GM23338 (cell line): ENCODE measurements around the gene ADGRE3. TPM values are rescaled to one million over a fixed set of nuclear protein-coding genes. Genes with fewer than 3 reads are reported as not detected.

Source experiments
- ATAC-seq: fragments of 200-7000 bp; cut with Tn5 transposase; 3 replicates; pipeline ENCODE4 v1.9.1; 2020
- DNase-seq: peaks from one replicate; pipeline ENCODE4 v3.0.0-alpha.2; 2015; ENCODE audit warnings: low spot score
- H2AFZ ChIP-seq: fragments of 200-600 bp; sonication (generic); 2 replicates; pipeline ENCODE4 v1.8.0; 2016; ENCODE audit warnings: antibody characterized with exemption, mild to moderate bottlenecking, moderate library complexity
- H3F3A ChIP-seq: fragments of 200-600 bp; sonication (generic); replicated peaks from 2 replicates; pipeline ENCODE4 v1.8.0; 2017; ENCODE audit warnings: antibody characterized with exemption, mixed run types, low read depth
- H3K27ac ChIP-seq: fragments of 200-600 bp; sonication (generic); 2 replicates; pipeline ENCODE4 v1.6.1; 2016; ENCODE audit warnings: low read depth
- H3K27me3 ChIP-seq: fragments of 200-600 bp; sonication (generic); 2 replicates; pipeline ENCODE4 v1.8.0; 2016; ENCODE audit warnings: mild to moderate bottlenecking, mixed run types, moderate library complexity; ENCODE audit not compliant: insufficient read depth
- H3K36me3 ChIP-seq: fragments of 200-600 bp; sonication (generic); 2 replicates; pipeline ENCODE4 v1.8.0; 2016; ENCODE audit warnings: mild to moderate bottlenecking; ENCODE audit not compliant: insufficient read depth
- H3K4me1 ChIP-seq: fragments of 200-600 bp; sonication (generic); 2 replicates; pipeline ENCODE4 v1.8.0; 2016; ENCODE audit warnings: mild to moderate bottlenecking, moderate library complexity; ENCODE audit not compliant: insufficient read depth
- H3K4me2 ChIP-seq: fragments of 200-600 bp; sonication (generic); 2 replicates; pipeline ENCODE4 v1.7.1; 2017; ENCODE audit warnings: mixed run types
- H3K4me3 ChIP-seq: fragments of 200-600 bp; sonication (generic); 2 replicates; pipeline ENCODE4 v1.6.1; 2016; ENCODE audit warnings: mixed run types
- H3K79me2 ChIP-seq: fragments of 200-600 bp; sonication (generic); replicated peaks from 2 replicates; pipeline ENCODE4 v1.8.0; 2017; ENCODE audit warnings: mild to moderate bottlenecking; ENCODE audit not compliant: insufficient read depth
- H3K9me2 ChIP-seq: fragments of 200-600 bp; sonication (generic); 2 replicates; pipeline ENCODE4 v1.8.0; 2017; ENCODE audit not compliant: insufficient read depth
- H4K20me1 ChIP-seq: fragments of 200-600 bp; sonication (generic); replicated peaks from 2 replicates; pipeline ENCODE4 v1.8.0; 2017; ENCODE audit warnings: mild to moderate bottlenecking; ENCODE audit not compliant: insufficient read depth
- H3K27ac Mint-ChIP-seq: 2 replicates; pipeline ENCODE4 v1.8.0; 2020; ENCODE audit warnings: inconsistent platforms, mild to moderate bottlenecking, moderate library complexity, mixed read lengths
- H3K27me3 Mint-ChIP-seq: 3 replicates; pipeline ENCODE4 v1.8.0; 2022; ENCODE audit warnings: low read depth, mild to moderate bottlenecking, moderate library complexity, mixed read lengths, inconsistent platforms; ENCODE audit not compliant: insufficient read depth, poor library complexity
- H3K36me3 Mint-ChIP-seq: 3 replicates; pipeline ENCODE4 v1.8.0; 2021; ENCODE audit warnings: low read depth, mild to moderate bottlenecking, inconsistent platforms, moderate library complexity, mixed read lengths
- H3K4me1 Mint-ChIP-seq: 3 replicates; pipeline ENCODE4 v1.8.0; 2020; ENCODE audit warnings: mild to moderate bottlenecking, inconsistent platforms, mixed read lengths
- H3K4me3 Mint-ChIP-seq: 3 replicates; pipeline ENCODE4 v1.8.0; 2021; ENCODE audit warnings: moderate library complexity, mild to moderate bottlenecking, inconsistent platforms, mixed read lengths
- H3K9me3 Mint-ChIP-seq: 3 replicates; pipeline ENCODE4 v1.8.0; 2020; ENCODE audit warnings: moderate library complexity, mild to moderate bottlenecking, inconsistent platforms, mixed read lengths
- CREB1 ChIP-seq: fragments of 250-450 bp; sonication (Bioruptor Pico); IDR thresholded peaks from 2 replicates; pipeline ENCODE4 v1.5.0; 2020; ENCODE audit warnings: low read depth, mild to moderate bottlenecking, moderate library complexity
- EZH2 ChIP-seq: fragments of 200-600 bp; sonication (generic); IDR thresholded peaks from one replicate; pipeline ENCODE4 v1.8.0; 2017; ENCODE audit warnings: antibody characterized with exemption, mild to moderate bottlenecking, low read depth; ENCODE audit not compliant: unreplicated experiment
- EZH2phosphoT487 ChIP-seq: fragments of 200-600 bp; sonication (generic); IDR thresholded peaks from one replicate; pipeline ENCODE4 v1.8.1; 2018; ENCODE audit warnings: antibody characterized with exemption; ENCODE audit not compliant: unreplicated experiment
- JUNB ChIP-seq: IDR thresholded peaks from one replicate; pipeline ENCODE4 v1.6.1; 2016; ENCODE audit warnings: antibody characterized with exemption; ENCODE audit not compliant: unreplicated experiment
- NANOG ChIP-seq: IDR thresholded peaks from 2 replicates; pipeline ENCODE4 v1.6.1; 2016; ENCODE audit warnings: antibody characterized with exemption, borderline replicate concordance
- POLR2AphosphoS5 ChIP-seq: IDR thresholded peaks from 2 replicates; pipeline ENCODE4 v1.6.1; 2016; ENCODE audit warnings: antibody characterized with exemption, low read depth
- STAT1 ChIP-seq: IDR thresholded peaks from one replicate; pipeline ENCODE4 v1.6.1; 2016; ENCODE audit warnings: antibody characterized with exemption; ENCODE audit not compliant: unreplicated experiment
- ZNF114 ChIP-seq: fragments of 250-450 bp; sonication (Bioruptor Pico); IDR thresholded peaks from 2 replicates; pipeline ENCODE4 v1.5.0; 2020; ENCODE audit warnings: mild to moderate bottlenecking, moderate library complexity
- ZNF331 ChIP-seq: fragments of 250-450 bp; sonication (Bioruptor Pico); IDR thresholded peaks from 2 replicates; pipeline ENCODE4 v1.5.0; 2020; ENCODE audit warnings: low read depth, mild to moderate bottlenecking, moderate library complexity
- polyA plus RNA-seq: library from polyadenylated mRNA; unstranded; fragments of >200 nt; fragmentation: Nextera tagmentation; extraction: Ambion mirVana; gene quantifications from 2 replicates; pipeline ENCODE4 v1.2.1, GENCODE V29; 2016
- total RNA-seq: library from RNA; depleted of rRNA; stranded (reverse); fragments of >200 nt; shearing (Covaris generic); gene quantifications from 2 replicates; pipeline ENCODE4 v1.2.3, GENCODE V29; 2014
- TF ChIP-seq, protein P1 (sequence below): fragments of 250-450 bp; sonication (Bioruptor Pico); IDR thresholded peaks from 2 replicates; pipeline ENCODE4 v1.5.0; 2020; ENCODE audit warnings: mild to moderate bottlenecking, moderate library complexity
- TF ChIP-seq, protein P2 (sequence below): IDR thresholded peaks from 2 replicates; pipeline ENCODE4 v1.6.1; 2016; ENCODE audit warnings: antibody characterized with exemption
- TF ChIP-seq, protein P3 (sequence below): IDR thresholded peaks from one replicate; pipeline ENCODE4 v1.6.1; 2018; ENCODE audit warnings: antibody characterized with exemption; ENCODE audit not compliant: unreplicated experiment
- TF ChIP-seq, protein P4 (sequence below), 2 experiments: fragments of 200-600 bp in 1 of 2; sonication (generic) in 1 of 2; conservative IDR thresholded peaks; 2 replicates each; pipeline versions ENCODE4 v1.5.1 to v1.6.1; 2016 to 2017; ENCODE audit warnings: antibody characterized with exemption in 2 of 2, low read depth in 2 of 2, mild to moderate bottlenecking in 2 of 2, moderate library complexity in 1 of 2

ADGRE3 gene
- total and polyA plus RNA-seq, 2 experiments from 2014 or later = not detected

DNA sequence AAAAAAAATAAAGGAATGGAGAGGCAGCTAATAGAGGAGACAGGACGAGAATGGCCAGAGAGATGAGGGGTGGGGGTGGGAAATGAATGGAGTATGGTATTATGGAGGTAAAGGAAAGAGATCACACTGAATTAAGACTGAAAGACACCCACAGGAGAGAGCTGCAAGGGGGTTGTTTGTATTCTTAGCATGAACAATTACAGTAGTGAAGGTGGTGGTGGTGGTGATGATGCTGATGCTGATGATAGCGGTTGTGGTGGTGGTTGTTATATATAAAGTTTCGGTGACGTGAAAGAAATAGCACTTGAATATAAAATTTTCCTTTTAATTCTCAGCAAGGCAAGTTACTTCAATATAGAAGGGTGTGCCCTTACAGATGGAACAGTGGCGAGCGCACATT is 2.8 kb upstream of the ADGRE3 start:
- H3K27ac Mint-ChIP-seq = no peak overlapping the region
- ATAC-seq = no peak
- H3K4me1 Mint-ChIP-seq = no peaks in the 10 kb centered on the region
- H3K27ac ChIP-seq = no peak overlapping the region
- H2AFZ ChIP-seq = no peak overlapping the region
- no peaks in the 10 kb centered on the region for H3K4me1 ChIP-seq
- TF ChIP-seq, protein P1, sequence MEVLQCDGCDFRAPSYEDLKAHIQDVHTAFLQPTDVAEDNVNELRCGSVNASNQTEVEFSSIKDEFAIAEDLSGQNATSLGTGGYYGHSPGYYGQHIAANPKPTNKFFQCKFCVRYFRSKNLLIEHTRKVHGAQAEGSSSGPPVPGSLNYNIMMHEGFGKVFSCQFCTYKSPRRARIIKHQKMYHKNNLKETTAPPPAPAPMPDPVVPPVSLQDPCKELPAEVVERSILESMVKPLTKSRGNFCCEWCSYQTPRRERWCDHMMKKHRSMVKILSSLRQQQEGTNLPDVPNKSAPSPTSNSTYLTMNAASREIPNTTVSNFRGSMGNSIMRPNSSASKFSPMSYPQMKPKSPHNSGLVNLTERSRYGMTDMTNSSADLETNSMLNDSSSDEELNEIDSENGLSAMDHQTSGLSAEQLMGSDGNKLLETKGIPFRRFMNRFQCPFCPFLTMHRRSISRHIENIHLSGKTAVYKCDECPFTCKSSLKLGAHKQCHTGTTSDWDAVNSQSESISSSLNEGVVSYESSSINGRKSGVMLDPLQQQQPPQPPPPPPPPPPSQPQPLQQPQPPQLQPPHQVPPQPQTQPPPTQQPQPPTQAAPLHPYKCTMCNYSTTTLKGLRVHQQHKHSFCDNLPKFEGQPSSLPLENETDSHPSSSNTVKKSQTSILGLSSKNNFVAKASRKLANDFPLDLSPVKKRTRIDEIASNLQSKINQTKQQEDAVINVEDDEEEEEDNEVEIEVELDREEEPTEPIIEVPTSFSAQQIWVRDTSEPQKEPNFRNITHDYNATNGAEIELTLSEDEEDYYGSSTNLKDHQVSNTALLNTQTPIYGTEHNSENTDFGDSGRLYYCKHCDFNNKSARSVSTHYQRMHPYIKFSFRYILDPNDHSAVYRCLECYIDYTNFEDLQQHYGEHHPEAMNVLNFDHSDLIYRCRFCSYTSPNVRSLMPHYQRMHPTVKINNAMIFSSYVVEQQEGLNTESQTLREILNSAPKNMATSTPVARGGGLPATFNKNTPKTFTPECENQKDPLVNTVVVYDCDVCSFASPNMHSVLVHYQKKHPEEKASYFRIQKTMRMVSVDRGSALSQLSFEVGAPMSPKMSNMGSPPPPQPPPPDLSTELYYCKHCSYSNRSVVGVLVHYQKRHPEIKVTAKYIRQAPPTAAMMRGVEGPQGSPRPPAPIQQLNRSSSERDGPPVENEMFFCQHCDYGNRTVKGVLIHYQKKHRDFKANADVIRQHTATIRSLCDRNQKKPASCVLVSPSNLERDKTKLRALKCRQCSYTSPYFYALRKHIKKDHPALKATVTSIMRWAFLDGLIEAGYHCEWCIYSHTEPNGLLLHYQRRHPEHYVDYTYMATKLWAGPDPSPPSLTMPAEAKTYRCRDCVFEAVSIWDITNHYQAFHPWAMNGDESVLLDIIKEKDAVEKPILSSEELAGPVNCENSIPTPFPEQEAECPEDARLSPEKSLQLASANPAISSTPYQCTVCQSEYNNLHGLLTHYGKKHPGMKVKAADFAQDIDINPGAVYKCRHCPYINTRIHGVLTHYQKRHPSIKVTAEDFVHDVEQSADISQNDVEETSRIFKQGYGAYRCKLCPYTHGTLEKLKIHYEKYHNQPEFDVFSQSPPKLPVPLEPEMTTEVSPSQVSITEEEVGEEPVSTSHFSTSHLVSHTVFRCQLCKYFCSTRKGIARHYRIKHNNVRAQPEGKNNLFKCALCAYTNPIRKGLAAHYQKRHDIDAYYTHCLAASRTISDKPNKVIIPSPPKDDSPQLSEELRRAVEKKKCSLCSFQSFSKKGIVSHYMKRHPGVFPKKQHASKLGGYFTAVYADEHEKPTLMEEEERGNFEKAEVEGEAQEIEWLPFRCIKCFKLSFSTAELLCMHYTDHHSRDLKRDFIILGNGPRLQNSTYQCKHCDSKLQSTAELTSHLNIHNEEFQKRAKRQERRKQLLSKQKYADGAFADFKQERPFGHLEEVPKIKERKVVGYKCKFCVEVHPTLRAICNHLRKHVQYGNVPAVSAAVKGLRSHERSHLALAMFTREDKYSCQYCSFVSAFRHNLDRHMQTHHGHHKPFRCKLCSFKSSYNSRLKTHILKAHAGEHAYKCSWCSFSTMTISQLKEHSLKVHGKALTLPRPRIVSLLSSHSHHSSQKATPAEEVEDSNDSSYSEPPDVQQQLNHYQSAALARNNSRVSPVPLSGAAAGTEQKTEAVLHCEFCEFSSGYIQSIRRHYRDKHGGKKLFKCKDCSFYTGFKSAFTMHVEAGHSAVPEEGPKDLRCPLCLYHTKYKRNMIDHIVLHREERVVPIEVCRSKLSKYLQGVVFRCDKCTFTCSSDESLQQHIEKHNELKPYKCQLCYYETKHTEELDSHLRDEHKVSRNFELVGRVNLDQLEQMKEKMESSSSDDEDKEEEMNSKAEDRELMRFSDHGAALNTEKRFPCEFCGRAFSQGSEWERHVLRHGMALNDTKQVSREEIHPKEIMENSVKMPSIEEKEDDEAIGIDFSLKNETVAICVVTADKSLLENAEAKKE (CRISPR knock-in tag) = no peak
- TF ChIP-seq CREB1 (no peak), JUNB (no peak), NANOG (no peak), POLR2AphosphoS5 (no peak), EZH2phosphoT487 (no peak), EZH2 (no peak), ZNF114 (CRISPR knock-in tag) (no peak), ZNF331 (CRISPR knock-in tag) (no peak), STAT1 (no peak)
- TF ChIP-seq, protein P2, sequence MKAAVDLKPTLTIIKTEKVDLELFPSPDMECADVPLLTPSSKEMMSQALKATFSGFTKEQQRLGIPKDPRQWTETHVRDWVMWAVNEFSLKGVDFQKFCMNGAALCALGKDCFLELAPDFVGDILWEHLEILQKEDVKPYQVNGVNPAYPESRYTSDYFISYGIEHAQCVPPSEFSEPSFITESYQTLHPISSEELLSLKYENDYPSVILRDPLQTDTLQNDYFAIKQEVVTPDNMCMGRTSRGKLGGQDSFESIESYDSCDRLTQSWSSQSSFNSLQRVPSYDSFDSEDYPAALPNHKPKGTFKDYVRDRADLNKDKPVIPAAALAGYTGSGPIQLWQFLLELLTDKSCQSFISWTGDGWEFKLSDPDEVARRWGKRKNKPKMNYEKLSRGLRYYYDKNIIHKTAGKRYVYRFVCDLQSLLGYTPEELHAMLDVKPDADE = no peak
- TF ChIP-seq, protein P3, sequence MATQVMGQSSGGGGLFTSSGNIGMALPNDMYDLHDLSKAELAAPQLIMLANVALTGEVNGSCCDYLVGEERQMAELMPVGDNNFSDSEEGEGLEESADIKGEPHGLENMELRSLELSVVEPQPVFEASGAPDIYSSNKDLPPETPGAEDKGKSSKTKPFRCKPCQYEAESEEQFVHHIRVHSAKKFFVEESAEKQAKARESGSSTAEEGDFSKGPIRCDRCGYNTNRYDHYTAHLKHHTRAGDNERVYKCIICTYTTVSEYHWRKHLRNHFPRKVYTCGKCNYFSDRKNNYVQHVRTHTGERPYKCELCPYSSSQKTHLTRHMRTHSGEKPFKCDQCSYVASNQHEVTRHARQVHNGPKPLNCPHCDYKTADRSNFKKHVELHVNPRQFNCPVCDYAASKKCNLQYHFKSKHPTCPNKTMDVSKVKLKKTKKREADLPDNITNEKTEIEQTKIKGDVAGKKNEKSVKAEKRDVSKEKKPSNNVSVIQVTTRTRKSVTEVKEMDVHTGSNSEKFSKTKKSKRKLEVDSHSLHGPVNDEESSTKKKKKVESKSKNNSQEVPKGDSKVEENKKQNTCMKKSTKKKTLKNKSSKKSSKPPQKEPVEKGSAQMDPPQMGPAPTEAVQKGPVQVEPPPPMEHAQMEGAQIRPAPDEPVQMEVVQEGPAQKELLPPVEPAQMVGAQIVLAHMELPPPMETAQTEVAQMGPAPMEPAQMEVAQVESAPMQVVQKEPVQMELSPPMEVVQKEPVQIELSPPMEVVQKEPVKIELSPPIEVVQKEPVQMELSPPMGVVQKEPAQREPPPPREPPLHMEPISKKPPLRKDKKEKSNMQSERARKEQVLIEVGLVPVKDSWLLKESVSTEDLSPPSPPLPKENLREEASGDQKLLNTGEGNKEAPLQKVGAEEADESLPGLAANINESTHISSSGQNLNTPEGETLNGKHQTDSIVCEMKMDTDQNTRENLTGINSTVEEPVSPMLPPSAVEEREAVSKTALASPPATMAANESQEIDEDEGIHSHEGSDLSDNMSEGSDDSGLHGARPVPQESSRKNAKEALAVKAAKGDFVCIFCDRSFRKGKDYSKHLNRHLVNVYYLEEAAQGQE = no peak
- TF ChIP-seq, protein P4, sequence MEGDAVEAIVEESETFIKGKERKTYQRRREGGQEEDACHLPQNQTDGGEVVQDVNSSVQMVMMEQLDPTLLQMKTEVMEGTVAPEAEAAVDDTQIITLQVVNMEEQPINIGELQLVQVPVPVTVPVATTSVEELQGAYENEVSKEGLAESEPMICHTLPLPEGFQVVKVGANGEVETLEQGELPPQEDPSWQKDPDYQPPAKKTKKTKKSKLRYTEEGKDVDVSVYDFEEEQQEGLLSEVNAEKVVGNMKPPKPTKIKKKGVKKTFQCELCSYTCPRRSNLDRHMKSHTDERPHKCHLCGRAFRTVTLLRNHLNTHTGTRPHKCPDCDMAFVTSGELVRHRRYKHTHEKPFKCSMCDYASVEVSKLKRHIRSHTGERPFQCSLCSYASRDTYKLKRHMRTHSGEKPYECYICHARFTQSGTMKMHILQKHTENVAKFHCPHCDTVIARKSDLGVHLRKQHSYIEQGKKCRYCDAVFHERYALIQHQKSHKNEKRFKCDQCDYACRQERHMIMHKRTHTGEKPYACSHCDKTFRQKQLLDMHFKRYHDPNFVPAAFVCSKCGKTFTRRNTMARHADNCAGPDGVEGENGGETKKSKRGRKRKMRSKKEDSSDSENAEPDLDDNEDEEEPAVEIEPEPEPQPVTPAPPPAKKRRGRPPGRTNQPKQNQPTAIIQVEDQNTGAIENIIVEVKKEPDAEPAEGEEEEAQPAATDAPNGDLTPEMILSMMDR (conservative IDR thresholded peaks at IDR 0.05; ENCODE audit: low read depth in 2 of 2) = no peak
- H3F3A ChIP-seq = no peaks in the 10 kb centered on the region
- H3K9me3 Mint-ChIP-seq = peaks cover 43% of the 10 kb centered on the region
- H3K79me2 ChIP-seq = no peaks in the 10 kb centered on the region
- H3K36me3 ChIP-seq = no peaks in the 10 kb centered on the region
- peaks cover 2% of the 10 kb centered on the region for H3K27me3 Mint-ChIP-seq
- no peak overlapping the region for H3K4me3 ChIP-seq
- no peak for DNase-seq
- H3K36me3 Mint-ChIP-seq = peaks cover 3% of the 10 kb centered on the region; the same call in 2 of the 3 replicates
- no peak overlapping the region for H3K4me2 ChIP-seq
- no peaks in the 10 kb centered on the region for H4K20me1 ChIP-seq
- peaks cover 6% of the 10 kb centered on the region for H3K9me2 ChIP-seq
- no peaks in the 10 kb centered on the region for H3K27me3 ChIP-seq
- H3K4me3 Mint-ChIP-seq = no peak overlapping the region
